HEK293 (cell line): Measurements from ENCODE around the gene PACS1.

Source experiments
- CTCF ChIA-PET: fragments of 350-600 bp; formaldehyde crosslinking; extraction: SDS; loops from one replicate; lab custom pipeline; 2021; ENCODE audit warnings: antibody characterized with exemption; lab: Yijun Ruan, JAX
- POLR2A ChIA-PET: fragments of 300-600 bp; formaldehyde crosslinking; extraction: SDS; loops from one replicate; lab custom pipeline; 2020; ENCODE audit warnings: antibody characterized with exemption, inconsistent platforms; lab: Yijun Ruan, JAX
- H3K27ac ChIP-seq: fragments of 200-500 bp; sonication (Bioruptor generic); 2 replicates; pipeline ENCODE4 v1.5.1; 2014; ENCODE audit warnings: low read depth, low read length, control low read depth, inconsistent platforms; ENCODE audit errors: extremely low read depth
- H3K36me3 ChIP-seq, 2 experiments: fragments of 200-500 bp in 1 of 2; sonication (Bioruptor generic) in 1 of 2; 1 replicate in 1 of 2; 2 replicates in 1 of 2; pipeline ENCODE4 v1.5.1; 2014 to 2017; ENCODE audit warnings: inconsistent platforms in 2 of 2, low read length in 2 of 2; ENCODE audit not compliant: control insufficient read depth in 2 of 2, insufficient read depth in 1 of 2
- H3K4me1 ChIP-seq: fragments of 200-500 bp; sonication (Bioruptor generic); 2 replicates; pipeline ENCODE4 v1.5.1; 2014; ENCODE audit warnings: mild to moderate bottlenecking, low read length, inconsistent platforms; ENCODE audit not compliant: control insufficient read depth, insufficient read depth
- H3K4me3 ChIP-seq: 2 replicates; pipeline ENCODE4 v1.5.1; 2011; ENCODE audit warnings: low read depth, mild to moderate bottlenecking, control low read depth, low read length, moderate library complexity
- H3K9me3 ChIP-seq: fragments of 200-500 bp; sonication (Bioruptor generic); 2 replicates; pipeline ENCODE4 v1.5.1; 2014; ENCODE audit warnings: low read depth, low read length, inconsistent platforms; ENCODE audit not compliant: control insufficient read depth, insufficient read depth
- ELK4 ChIP-seq: IDR thresholded peaks from 2 replicates; pipeline ENCODE4 v1.6.1; 2011; ENCODE audit warnings: mild to moderate bottlenecking, low read depth, low read length, borderline replicate concordance
- GLIS1 ChIP-seq: fragments of 450-650 bp; formaldehyde crosslinking; IDR thresholded peaks from 2 replicates; pipeline ENCODE4 v1.5.1; 2016; ENCODE audit warnings: missing biosample characterization, missing genetic modification characterization
- INSM2 ChIP-seq: fragments of 450-650 bp; formaldehyde crosslinking; IDR thresholded peaks from 2 replicates; pipeline ENCODE4 v1.5.1; 2016; ENCODE audit warnings: missing biosample characterization, missing genetic modification characterization
- KLF10 ChIP-seq: fragments of 450-650 bp; IDR thresholded peaks from 2 replicates; pipeline ENCODE4 v1.5.1; 2018; ENCODE audit warnings: missing biosample characterization, mild to moderate bottlenecking, missing genetic modification characterization
- WT1 ChIP-seq: fragments of 450-650 bp; formaldehyde crosslinking; IDR thresholded peaks from 2 replicates; pipeline ENCODE4 v1.5.1; 2016; ENCODE audit warnings: missing biosample characterization, missing genetic modification characterization
- ZNF202 ChIP-seq: fragments of 450-650 bp; formaldehyde crosslinking; IDR thresholded peaks from 2 replicates; pipeline ENCODE4 v1.5.1; 2016; ENCODE audit warnings: missing biosample characterization, missing genetic modification characterization, borderline replicate concordance
- ZNF37A ChIP-seq: fragments of 450-650 bp; IDR thresholded peaks from 2 replicates; pipeline ENCODE4 v1.5.1; 2018; ENCODE audit warnings: missing biosample characterization, missing genetic modification characterization
- ZNF501 ChIP-seq: fragments of 450-650 bp; formaldehyde crosslinking; IDR thresholded peaks from 2 replicates; pipeline ENCODE4 v1.5.1; 2016; ENCODE audit warnings: missing biosample characterization, missing genetic modification characterization
- ZNF555 ChIP-seq: fragments of 450-650 bp; formaldehyde crosslinking; conservative IDR thresholded peaks from 2 replicates; pipeline ENCODE4 v1.5.1; 2017; ENCODE audit warnings: missing biosample characterization, mild to moderate bottlenecking, missing genetic modification characterization, inconsistent platforms
- ZNF701 ChIP-seq: fragments of 450-650 bp; formaldehyde crosslinking; IDR thresholded peaks from 2 replicates; pipeline ENCODE4 v1.5.1; 2016; ENCODE audit warnings: missing biosample characterization, missing genetic modification characterization
- ZSCAN23 ChIP-seq: fragments of 450-650 bp; formaldehyde crosslinking; IDR thresholded peaks from 2 replicates; pipeline ENCODE4 v1.5.1; 2016; ENCODE audit warnings: missing biosample characterization, missing genetic modification characterization
- TF ChIP-seq, protein P1 (sequence below): fragments of 450-650 bp; formaldehyde crosslinking; IDR thresholded peaks from 2 replicates; pipeline ENCODE4 v1.5.1; 2017; ENCODE audit warnings: missing biosample characterization, missing genetic modification characterization
- TF ChIP-seq, protein P2 (sequence below): sonication (generic); formaldehyde crosslinking; IDR thresholded peaks from 2 replicates; pipeline ENCODE4 v1.8.1; 2022; ENCODE audit warnings: mild to moderate bottlenecking, moderate library complexity, missing genetic modification reagents

The PACS1 gene

GRCh38 chr11:66239511-66239910 is 169.4 kb downstream of the PACS1 start:
- ChIA-PET POLR2A (interaction anchor here (0.6 kb wide), 1 partner anchor 466 kb away, joined by 3 read pairs; no protein-coding TSS in a partner anchor), CTCF (interaction anchor here (1.1 kb wide), 1 partner anchor 19 kb away, joined by 5 read pairs; no protein-coding TSS in a partner anchor)
- H3K4me3 ChIP-seq, result no peak overlapping the region
- H3K27ac ChIP-seq, result no peak overlapping the region
- H3K9me3 ChIP-seq, result no peaks in the 10 kb centered on the region
- peaks cover 0 to 64% of the 10 kb centered on the region in 2 experiments; a peak in 1 of 3 replicates for H3K36me3 ChIP-seq
- no peak for TF ChIP-seq WT1 (tag by site-specific recombination)
- TF ChIP-seq GLIS1 (tag by site-specific recombination), result peak; percentile 43; the same call in 1 of the 2 replicates
- H3K4me1 ChIP-seq, result no peaks in the 10 kb centered on the region

GRCh38 chr11:66239998-66240780 is 170.1 kb downstream of the PACS1 start:
- Histone ChIP-seq H3K4me3 (no peak overlapping the region), H3K9me3 (no peaks in the 10 kb centered on the region), H3K4me1 (no peaks in the 10 kb centered on the region), H3K36me3 (peaks cover 0 to 61% of the 10 kb centered on the region in 2 experiments; a peak in 1 of 3 replicates), H3K27ac (no peak overlapping the region)
- ChIA-PET POLR2A (no interaction called here), CTCF (interaction anchor here (1.1 to 1.5 kb wide), 2 partner anchors 16 to 20 kb away, joined by 4 to 5 read pairs; no protein-coding TSS in a partner anchor)
- TF ChIP-seq, protein P1, sequence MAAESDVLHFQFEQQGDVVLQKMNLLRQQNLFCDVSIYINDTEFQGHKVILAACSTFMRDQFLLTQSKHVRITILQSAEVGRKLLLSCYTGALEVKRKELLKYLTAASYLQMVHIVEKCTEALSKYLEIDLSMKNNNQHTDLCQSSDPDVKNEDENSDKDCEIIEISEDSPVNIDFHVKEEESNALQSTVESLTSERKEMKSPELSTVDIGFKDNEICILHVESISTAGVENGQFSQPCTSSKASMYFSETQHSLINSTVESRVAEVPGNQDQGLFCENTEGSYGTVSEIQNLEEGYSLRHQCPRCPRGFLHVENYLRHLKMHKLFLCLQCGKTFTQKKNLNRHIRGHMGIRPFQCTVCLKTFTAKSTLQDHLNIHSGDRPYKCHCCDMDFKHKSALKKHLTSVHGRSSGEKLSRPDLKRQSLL (tag by site-specific recombination), result peak; percentile 69
- TF ChIP-seq, protein P2, sequence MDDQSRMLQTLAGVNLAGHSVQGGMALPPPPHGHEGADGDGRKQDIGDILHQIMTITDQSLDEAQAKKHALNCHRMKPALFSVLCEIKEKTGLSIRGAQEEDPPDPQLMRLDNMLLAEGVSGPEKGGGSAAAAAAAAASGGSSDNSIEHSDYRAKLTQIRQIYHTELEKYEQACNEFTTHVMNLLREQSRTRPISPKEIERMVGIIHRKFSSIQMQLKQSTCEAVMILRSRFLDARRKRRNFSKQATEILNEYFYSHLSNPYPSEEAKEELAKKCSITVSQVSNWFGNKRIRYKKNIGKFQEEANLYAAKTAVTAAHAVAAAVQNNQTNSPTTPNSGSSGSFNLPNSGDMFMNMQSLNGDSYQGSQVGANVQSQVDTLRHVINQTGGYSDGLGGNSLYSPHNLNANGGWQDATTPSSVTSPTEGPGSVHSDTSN (CRISPR knock-in tag), result no peak

DNA sequence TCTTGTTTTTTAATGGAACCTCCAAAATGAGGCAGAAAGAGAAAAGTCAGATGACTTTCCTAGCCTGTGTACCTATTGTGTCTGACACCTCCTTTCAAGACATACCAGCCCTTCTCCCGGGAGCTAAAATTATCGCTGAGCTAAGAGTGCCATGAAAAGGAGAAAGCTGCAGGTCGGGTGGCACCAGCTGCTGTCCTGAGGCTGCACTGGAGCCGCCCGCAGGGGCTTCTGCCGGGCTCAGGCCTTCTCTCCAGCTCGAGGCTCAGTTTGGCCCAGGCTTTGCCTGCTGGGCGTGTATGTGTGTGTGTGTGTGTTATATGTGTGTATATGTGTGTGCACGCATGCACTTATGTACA is 170.7 kb downstream of the PACS1 start:
- POLR2A ChIA-PET, result no interaction called here

More for the DNA sequence above, 170.7 kb downstream of the PACS1 start:
- TF ChIP-seq ZNF37A (tag by site-specific recombination), result no peak
- no peak for TF ChIP-seq ZNF202
- TF ChIP-seq ZNF501 (tag by site-specific recombination), result no peak
- TF ChIP-seq ELK4, result no peak
- no peak for TF ChIP-seq ZSCAN23 (tag by site-specific recombination)
- no peak for TF ChIP-seq ZNF555
- no peak for TF ChIP-seq ZNF701 (tag by site-specific recombination)
- no peak for TF ChIP-seq INSM2 (tag by site-specific recombination)
- no peak for TF ChIP-seq KLF10
- no peaks in the 10 kb centered on the region for H3K9me3 ChIP-seq
- peaks cover 0 to 56% of the 10 kb centered on the region in 2 experiments; a peak in 1 of 3 replicates for H3K36me3 ChIP-seq
- no peak overlapping the region for H3K4me3 ChIP-seq
- no peaks in the 10 kb centered on the region for H3K4me1 ChIP-seq
- CTCF ChIA-PET, result interaction anchor here (1.0 to 1.5 kb wide), 2 partner anchors 17 to 71 kb away, joined by 3 to 4 read pairs; no protein-coding TSS in a partner anchor
- no peak overlapping the region for H3K27ac ChIP-seq
